HepG2 (cell line): ENCODE results near the gene SLC22A23. TPM values are rescaled to one million over a fixed set of nuclear protein-coding genes. Genes with fewer than 3 reads are reported as not detected.
A peak's percentile ranks its signal among the peaks of the same experiment; 100 is the strongest.

Experiments
- ATAC-seq: fragments of 200-7000 bp; cut with Tn5 transposase; 3 replicates; pipeline ENCODE4 v1.9.1; 2020; ENCODE audit warnings: mild to moderate bottlenecking, moderate library complexity
- BruUV-seq: library from RNA; stranded (reverse); fragments of 400-500 nt; replicated peaks from 2 replicates; lab custom pipeline; 2021; lab: Mats Ljungman, UMichigan
- CTCF ChIA-PET: fragments of 300-600 bp; formaldehyde crosslinking; extraction: SDS; loops from one replicate; lab custom pipeline; 2021; ENCODE audit warnings: low total read pairs, inconsistent platforms, low intra/inter-chr PET ratio; lab: Yijun Ruan, JAX
- POLR2A ChIA-PET: fragments of 350-600 bp; sonication (Branson Sonifier 250); formaldehyde crosslinking; loops from one replicate; lab custom pipeline; 2020; ENCODE audit warnings: antibody characterized with exemption, inconsistent platforms; lab: Yijun Ruan, JAX
- DNase-seq: peaks from one replicate; pipeline ENCODE4 v3.0.0-alpha.2; 2015; ENCODE audit warnings: low spot score
- FAIRE-seq: peaks from 3 replicates; lab custom pipeline; 2011; peaks lifted over from hg19 to GRCh38; lab: Jason Lieb, UNC
- H2AFZ ChIP-seq: one replicate; pipeline ENCODE4 v1.6.1; 2011; ENCODE audit warnings: low read length, inconsistent platforms
- H3K27ac ChIP-seq: fragments of 300-600 bp; 3 replicates; pipeline ENCODE4 v1.8.0; 2011; ENCODE audit warnings: mixed run types, mild to moderate bottlenecking, mixed read lengths, low read length, inconsistent platforms; ENCODE audit not compliant: insufficient read depth; ENCODE audit errors: extremely low read length
- H3K27me3 ChIP-seq, 2 experiments: fragments of 200-600 bp in 1 of 2; 2 replicates in 1 of 2; 3 replicates in 1 of 2; pipeline versions ENCODE4 v1.6.0 to v1.8.0; 2011; ENCODE audit warnings: low read length in 2 of 2, mild to moderate bottlenecking in 2 of 2, moderate library complexity in 2 of 2, inconsistent platforms in 1 of 2; ENCODE audit not compliant: insufficient read depth in 2 of 2, control insufficient read depth in 1 of 2
- H3K36me3 ChIP-seq, 2 experiments: fragments of 200-600 bp in 1 of 2; replicated peaks in 1 of 2; 2 replicates in 1 of 2; 3 replicates in 1 of 2; pipeline versions ENCODE4 v1.5.1 to v1.8.0; 2011; ENCODE audit warnings: low read length in 2 of 2, inconsistent platforms in 1 of 2; ENCODE audit not compliant: insufficient read depth in 2 of 2, control insufficient read depth in 1 of 2
- H3K4me1 ChIP-seq: 2 replicates; pipeline ENCODE4 v1.5.1; 2012; ENCODE audit warnings: low read length, inconsistent platforms; ENCODE audit not compliant: insufficient read depth
- H3K4me2 ChIP-seq: 2 replicates; pipeline ENCODE4 v1.6.0; 2011; ENCODE audit warnings: low read depth, low read length, inconsistent platforms
- H3K4me3 ChIP-seq, 3 experiments: fragments of 200-600 bp in 1 of 3; sonication (generic), shearing (Covaris generic) in 1 of 3; replicated peaks in 1 of 3; 2 replicates each; pipeline ENCODE4 v1.5.1; 2011 to 2016; ENCODE audit warnings: low read length in 3 of 3, inconsistent platforms in 2 of 3, low read depth in 2 of 3, mild to moderate bottlenecking in 2 of 3, control low read depth in 1 of 3, mixed read lengths in 1 of 3; ENCODE audit not compliant: insufficient read depth in 1 of 3
- H3K79me2 ChIP-seq: one replicate; pipeline ENCODE4 v1.6.1; 2011; ENCODE audit warnings: low read length, inconsistent platforms; ENCODE audit not compliant: insufficient read depth
- H3K9ac ChIP-seq: 2 replicates; pipeline ENCODE4 v1.6.0; 2011; ENCODE audit warnings: mild to moderate bottlenecking, low read depth, low read length, inconsistent platforms; ENCODE audit not compliant: insufficient read depth
- H3K9me3 ChIP-seq: 2 replicates; pipeline ENCODE4 v1.5.1; 2012; ENCODE audit warnings: mild to moderate bottlenecking, low read length
- H4K20me1 ChIP-seq: 2 replicates; pipeline ENCODE4 v1.6.0; 2011; ENCODE audit warnings: inconsistent platforms, mild to moderate bottlenecking, low read length, moderate library complexity; ENCODE audit not compliant: insufficient read depth
- IRF1 ChIP-seq: sonication (generic); formaldehyde crosslinking; IDR thresholded peaks from 2 replicates; pipeline ENCODE4 v1.4.0; 2020; ENCODE audit warnings: low read depth, mild to moderate bottlenecking, missing genetic modification reagents
- MLXIP ChIP-seq: sonication (generic); formaldehyde crosslinking; IDR thresholded peaks from 2 replicates; pipeline ENCODE4 v1.9.0; 2021; ENCODE audit warnings: missing genetic modification reagents, borderline replicate concordance
- REST ChIP-seq, 2 experiments: IDR thresholded peaks; 2 replicates each; pipeline ENCODE4 v1.6.1; 2011 to 2012; ENCODE audit warnings: low read length in 2 of 2, borderline replicate concordance in 1 of 2, low read depth in 1 of 2, mild to moderate bottlenecking in 1 of 2, moderate library complexity in 1 of 2
- RFX1 ChIP-seq: fragments of 450-650 bp; IDR thresholded peaks from 2 replicates; pipeline ENCODE4 v1.6.1; 2017
- TFDP1 ChIP-seq: IDR thresholded peaks from 2 replicates; pipeline ENCODE4 v1.6.1; 2016; ENCODE audit warnings: missing compliant biosample characterization, missing genetic modification reagents, borderline replicate concordance
- ZBTB44 ChIP-seq: sonication (generic); formaldehyde crosslinking; IDR thresholded peaks from 2 replicates; pipeline ENCODE4 v1.4.0; 2020; ENCODE audit warnings: missing genetic modification reagents
- ZMAT3 ChIP-seq: sonication (generic); formaldehyde crosslinking; conservative IDR thresholded peaks from 2 replicates; pipeline ENCODE4 v1.7.0; 2021; ENCODE audit warnings: missing genetic modification reagents
- ZNF335 ChIP-seq: sonication (generic); formaldehyde crosslinking; IDR thresholded peaks from 2 replicates; pipeline ENCODE4 v1.4.0; 2020; ENCODE audit warnings: missing genetic modification reagents
- WGBS: methylation state at CpG from one replicate; pipeline ENCODE4 v1.1.6; 2017; ENCODE audit warnings: low lambda C conversion rate; 5-methylcytosine and 5-hydroxymethylcytosine counted together
- in situ Hi-C: cut with HindIII; loops from 2 replicates; pipeline ENCODE4 v1.10.0; 2017; ENCODE audit warnings: low pct_unique_long_range_greater_than_20kb; ENCODE audit not compliant: extremely low pct_ligation_motif_present
- intact Hi-C: fragments of 100-400 bp; cut with micrococcal nuclease; formaldehyde crosslinking; loops from one replicate; pipeline ENCODE4 v1.10.0; 2022; ENCODE audit not compliant: unreplicated experiment
- polyA plus RNA-seq, 8 experiments: library from polyadenylated mRNA; depleted of rRNA in 3 of 8; stranded (reverse) in 7 of 8; unstranded in 1 of 8; fragments of >200 nt; fragmentation: Illumina TruSeq in 4 of 8; extraction: Trizol in 4 of 8; gene quantifications; 2 replicates each; pipeline versions ENCODE4 v1.2.1 to v1.2.3, GENCODE V29; 2011 to 2016; ENCODE audit warnings: low read depth in 4 of 8, missing spikeins in 1 of 8, mixed read lengths in 1 of 8; ENCODE audit not compliant: insufficient read depth in 1 of 8
- total RNA-seq, 5 experiments: library from RNA; depleted of rRNA; stranded (reverse); fragments of >200 nt; fragmentation: Illumina TruSeq; extraction: Trizol; gene quantifications; 2 replicates each; pipeline ENCODE4 v1.2.3, GENCODE V29; 2016; ENCODE audit warnings: low read depth in 1 of 5

Gene SLC22A23
- total and polyA plus RNA-seq, 2 of the 13 experiments (the other 11 are each of a cell fraction or from before 2014, with no cell fraction given): 11.8 to 17.5 TPM

- TF ChIP-seq IRF1: no peak
Measured at GRCh38 chr6:3371222-3371949, 85.5 kb downstream of the SLC22A23 start (continued).

- no peaks in the 10 kb centered on the region for H3K9me3 ChIP-seq
- peak overlapping the region; percentile 60 for H3K9ac ChIP-seq
- H4K20me1 ChIP-seq: no peaks in the 10 kb centered on the region
- H3K27ac ChIP-seq: peak overlapping the region; percentile 85
- in situ Hi-C loops (no loop called here), intact Hi-C loops (no loop called here)
- ATAC-seq: peak; percentile 75
- H3K4me1 ChIP-seq: peaks cover 100% of the 10 kb centered on the region
- H2AFZ ChIP-seq: no peak overlapping the region
- peak; percentile 84 for FAIRE-seq
- H3K79me2 ChIP-seq: peaks cover 67% of the 10 kb centered on the region
- H3K4me2 ChIP-seq: peak overlapping the region; percentile 29
- H3K4me3 ChIP-seq: no peak overlapping the region
- ChIA-PET CTCF (no interaction called here), POLR2A (interaction anchor here (1.0 to 5.0 kb wide), 9 partner anchors 9 to 40 kb away, joined by 4 to 86 read pairs (median 11); no protein-coding TSS in a partner anchor)
- peak; percentile 91 for DNase-seq
- WGBS: 34% methylated on average over 11 of the region's 15 CpGs
- peaks cover 0 to 3% of the 10 kb centered on the region in 2 experiments; a peak in 3 of 5 replicates for H3K36me3 ChIP-seq
- BruUV-seq: TSS peak; percentile 91
- no peaks in the 10 kb centered on the region for H3K27me3 ChIP-seq
- TF ChIP-seq ZNF335 (CRISPR knock-in tag) (peak; percentile 82), TFDP1 (peak; percentile 86), MLXIP (CRISPR knock-in tag) (no peak), ZBTB44 (peak; percentile 69; the same call in 1 of the 2 replicates), REST (IDR thresholded peaks at IDR 0.05; ENCODE audit: borderline replicate concordance in 1 of 2, low read depth in 1 of 2, low read length in 2 of 2) (peak in 1 of 2 experiments; percentile 64; a peak in 2 of 4 replicates), ZMAT3 (CRISPR knock-in tag) (no peak), RFX1 (no peak)
Measured at GRCh38 chr6:3370361-3371221, 86.3 kb downstream of the SLC22A23 start.
